Measurements from ENCODE around the gene KDM2B.

The KDM2B gene

DNA sequence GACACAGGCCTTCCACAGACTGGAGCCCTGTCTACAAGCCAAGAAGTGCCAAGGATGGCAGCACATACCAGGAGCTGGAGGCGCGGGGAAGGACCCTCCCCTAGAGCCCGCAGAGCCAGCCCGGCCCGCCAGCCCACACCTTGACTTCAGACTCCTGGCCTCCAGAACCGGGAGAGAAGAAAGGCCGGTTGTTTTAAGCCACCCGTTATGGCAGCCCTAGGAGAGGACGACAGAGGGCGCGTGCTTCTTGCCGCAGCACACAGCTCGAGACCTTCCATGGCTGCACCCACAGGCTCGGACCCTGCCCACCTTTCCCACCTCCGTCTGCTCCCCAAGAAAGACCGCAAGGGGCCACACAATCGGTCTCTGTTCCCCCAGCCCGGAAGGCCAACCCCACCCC lies 127.2 kb downstream of the KDM2B start:
- DNase-seq: no peak

DNA sequence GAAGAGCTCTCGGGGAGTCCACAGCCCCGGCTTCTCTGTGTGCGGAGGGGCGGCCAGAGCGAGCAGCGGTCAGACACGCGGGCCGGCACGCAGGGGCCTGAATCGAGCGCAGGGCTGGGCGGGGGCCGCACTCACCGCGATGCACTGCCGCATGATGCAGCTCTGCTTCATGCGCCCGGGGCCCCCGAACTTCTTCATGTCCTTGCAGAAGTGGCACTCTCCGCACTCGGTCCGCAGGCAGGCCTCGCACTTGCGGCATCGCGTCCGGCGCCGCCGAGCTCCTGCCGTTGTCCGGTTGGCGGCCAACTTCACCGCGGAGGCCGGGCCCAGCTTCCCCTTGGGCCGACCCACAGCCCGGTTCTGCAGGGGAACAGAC lies 127.8 kb downstream of the KDM2B start:
- no peak for DNase-seq

DNA sequence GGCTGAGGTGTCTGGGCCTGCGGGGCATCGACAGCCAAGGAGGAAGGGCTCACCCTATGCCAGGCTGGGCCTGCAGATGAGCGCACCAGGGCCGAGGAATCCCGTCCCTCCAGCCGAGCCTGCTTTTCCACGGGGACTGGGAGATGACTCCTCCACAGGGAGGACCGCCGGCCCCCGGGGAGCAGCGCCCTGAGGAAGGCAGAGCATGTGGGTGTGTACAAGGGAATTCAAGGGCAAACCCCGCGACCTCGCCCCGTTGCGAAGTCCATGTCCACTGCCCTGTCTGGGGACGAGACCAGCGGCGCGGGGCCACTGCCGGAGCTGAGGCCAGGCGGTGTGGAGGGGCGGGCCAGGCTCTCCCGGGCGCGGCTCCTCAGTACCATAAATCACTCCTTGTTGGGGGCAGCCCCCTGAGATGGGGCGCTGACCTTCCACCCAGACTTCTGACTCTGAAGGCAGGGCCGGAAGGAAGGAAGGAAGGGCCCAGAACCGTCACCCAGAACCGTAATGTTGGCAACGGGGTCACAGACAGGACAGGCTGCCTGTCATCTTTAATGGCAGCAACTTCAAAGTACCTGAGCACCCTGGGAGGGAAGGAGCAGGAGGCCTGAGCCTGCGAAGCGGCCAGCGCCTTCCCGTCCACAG lies 128.4 kb downstream of the KDM2B start:
- DNase-seq: peak; percentile 33

DNA sequence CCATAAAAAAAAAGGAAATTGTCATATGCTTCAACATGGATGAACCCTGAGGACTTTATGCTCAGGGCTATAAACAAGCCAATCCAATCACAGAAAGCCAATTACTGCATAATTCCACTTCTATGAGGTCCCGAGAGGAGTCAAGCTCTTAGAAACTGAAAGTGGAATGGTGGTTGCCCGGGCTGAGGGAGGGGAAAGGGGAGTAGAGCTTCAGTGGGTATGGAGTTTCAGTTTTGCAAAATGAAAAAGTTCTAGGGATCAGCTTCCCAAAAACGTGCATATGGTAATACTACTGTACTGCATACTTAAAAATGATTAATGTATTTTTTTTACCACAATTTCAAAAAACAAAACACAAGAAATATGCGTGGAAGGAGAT lies 128.9 kb downstream of the KDM2B start:
- peak; percentile 84 for DNase-seq

DNA sequence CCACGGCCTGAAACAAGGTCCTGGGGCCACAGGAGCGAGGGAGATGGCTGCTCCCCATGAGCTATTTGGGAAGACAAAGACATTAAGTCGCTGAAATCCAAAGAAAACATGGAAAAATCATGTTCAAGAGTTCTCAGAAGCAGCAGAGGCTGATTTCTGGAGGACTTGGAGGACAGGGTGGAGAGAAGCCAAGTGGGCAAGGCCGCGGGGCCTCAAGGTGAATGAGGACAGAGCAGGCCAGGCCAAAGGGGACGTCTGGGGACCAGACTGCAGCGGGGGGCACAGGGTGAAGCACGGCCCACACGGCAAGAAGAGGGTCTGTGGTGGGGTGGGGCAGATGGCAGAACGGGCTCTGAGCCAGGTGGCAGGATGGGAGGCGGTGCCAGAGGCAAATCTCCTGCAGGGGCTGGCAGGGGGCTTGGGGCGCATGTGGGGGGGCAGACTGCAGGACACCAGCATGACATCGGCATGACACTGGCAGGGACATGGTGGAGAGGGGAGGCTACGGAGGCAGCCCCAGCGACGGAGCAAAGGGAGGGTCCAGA lies 132.0 kb downstream of the KDM2B start:
- no peak for DNase-seq

DNA sequence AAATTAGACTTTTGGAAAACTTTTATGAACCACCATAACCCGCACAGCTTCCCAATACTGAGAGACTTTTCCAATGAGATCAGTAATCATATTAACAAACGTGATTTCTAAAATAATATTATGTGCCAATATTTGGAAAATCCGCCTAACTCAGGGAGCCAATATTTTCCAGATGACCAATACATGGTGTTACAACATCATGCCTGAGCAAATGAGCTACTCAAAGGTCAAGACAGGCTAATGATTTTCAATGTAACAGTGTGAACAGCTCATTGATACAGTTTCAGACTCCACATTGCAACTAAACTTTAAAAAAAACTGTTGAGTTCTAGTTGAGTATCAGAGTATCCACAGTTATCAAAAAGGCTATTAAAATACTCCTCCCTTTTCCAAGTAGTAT lies 134.1 kb downstream of the KDM2B start:
- no peak for DNase-seq

DNA sequence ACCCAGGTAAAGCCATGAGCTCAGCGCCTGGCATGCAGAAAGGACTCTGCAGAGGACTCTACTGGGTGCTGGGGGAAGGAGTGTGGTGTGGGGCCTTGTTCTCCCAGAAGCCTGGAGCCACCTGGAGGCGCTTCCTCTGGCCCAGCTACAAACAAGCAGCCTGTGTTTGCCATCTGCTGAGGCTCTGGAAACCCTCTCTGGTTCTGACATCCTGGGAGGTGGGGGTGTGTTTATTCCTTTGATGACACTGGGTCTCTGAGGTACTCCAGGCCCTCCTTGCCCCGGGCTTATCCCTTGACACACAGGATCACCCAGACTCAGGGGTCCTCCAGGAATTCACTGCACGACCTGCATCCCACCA lies 136.0 kb downstream of the KDM2B start:
- no peak for DNase-seq

DNA sequence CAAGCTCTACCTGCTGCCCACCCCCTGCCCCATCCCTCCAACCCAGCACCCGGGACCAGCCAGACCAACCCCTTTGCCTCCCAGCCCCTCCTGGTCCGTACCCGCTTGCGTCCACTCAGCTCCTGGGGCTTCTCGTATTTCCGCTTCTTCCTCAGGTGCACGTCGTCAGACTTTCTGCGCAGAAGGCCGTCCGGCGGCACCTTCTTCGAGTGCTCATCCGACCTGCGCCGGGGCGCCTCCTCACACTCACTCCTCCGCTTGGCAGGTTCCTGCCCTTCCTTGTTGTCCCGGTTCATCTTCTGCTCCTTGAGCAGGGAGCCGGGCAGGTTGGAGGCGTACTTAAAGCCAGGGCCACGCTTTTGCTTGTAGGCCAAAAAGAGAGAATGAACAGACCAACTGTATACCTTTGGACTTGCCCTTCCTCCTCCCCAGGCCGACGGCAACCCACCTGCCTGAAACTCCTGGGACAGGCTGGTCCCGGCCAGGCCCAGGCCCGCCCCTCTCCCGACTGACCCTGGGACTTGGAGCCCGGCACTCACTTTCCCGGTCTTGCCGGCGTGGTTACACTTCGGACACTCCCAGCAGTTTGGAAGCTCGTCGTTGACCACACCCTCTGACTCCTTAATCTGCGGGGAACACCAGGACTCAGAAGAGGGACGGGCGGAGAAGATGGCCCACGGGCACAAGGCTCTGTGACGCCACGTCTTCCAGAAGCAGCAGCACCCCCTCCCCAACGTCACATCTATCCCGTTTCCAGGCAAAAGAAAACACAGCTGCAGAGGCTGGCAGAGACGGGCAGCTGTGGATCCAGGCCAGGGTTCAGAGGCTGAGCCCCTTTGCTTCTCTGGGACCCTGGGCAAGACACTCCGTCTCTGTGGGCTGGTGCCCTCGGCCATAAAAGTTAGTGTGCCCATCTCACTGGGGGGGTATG lies 136.6 kb downstream of the KDM2B start:
- no peak for DNase-seq

DNA sequence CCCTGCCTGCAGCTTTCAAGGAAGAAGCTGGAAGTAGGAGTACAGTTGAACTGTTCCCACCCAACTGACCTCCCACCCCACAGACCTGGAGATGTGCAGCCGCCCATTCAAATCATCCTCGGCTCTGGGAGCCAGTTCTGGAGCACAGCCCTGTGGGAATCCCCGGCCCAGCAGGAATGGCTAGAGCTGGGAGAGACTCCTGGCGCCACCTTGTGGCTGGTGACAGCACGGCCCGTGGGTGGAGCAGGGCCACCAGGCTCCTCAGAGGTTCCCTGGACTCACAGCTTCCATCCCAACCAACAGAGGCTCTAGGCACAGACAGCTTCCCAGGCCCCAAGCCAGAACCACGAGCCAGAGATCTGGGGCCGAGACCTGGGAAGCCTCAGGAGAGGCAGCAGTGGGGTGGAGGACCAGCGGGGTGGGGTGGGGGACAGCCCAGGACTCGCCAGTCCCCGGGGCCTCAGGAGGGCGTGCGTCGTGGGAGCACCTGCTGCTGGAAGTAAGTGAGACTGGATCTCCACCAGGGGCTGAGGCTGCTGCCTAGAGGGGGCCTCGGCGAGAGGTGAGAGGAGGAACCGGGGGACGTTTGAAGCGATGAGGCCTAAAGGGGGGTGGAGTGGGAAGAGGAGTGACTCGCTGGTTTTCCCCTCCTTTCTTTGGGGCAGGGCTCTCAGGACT lies 137.5 kb downstream of the KDM2B start:
- peak; percentile 42 for DNase-seq

DNA sequence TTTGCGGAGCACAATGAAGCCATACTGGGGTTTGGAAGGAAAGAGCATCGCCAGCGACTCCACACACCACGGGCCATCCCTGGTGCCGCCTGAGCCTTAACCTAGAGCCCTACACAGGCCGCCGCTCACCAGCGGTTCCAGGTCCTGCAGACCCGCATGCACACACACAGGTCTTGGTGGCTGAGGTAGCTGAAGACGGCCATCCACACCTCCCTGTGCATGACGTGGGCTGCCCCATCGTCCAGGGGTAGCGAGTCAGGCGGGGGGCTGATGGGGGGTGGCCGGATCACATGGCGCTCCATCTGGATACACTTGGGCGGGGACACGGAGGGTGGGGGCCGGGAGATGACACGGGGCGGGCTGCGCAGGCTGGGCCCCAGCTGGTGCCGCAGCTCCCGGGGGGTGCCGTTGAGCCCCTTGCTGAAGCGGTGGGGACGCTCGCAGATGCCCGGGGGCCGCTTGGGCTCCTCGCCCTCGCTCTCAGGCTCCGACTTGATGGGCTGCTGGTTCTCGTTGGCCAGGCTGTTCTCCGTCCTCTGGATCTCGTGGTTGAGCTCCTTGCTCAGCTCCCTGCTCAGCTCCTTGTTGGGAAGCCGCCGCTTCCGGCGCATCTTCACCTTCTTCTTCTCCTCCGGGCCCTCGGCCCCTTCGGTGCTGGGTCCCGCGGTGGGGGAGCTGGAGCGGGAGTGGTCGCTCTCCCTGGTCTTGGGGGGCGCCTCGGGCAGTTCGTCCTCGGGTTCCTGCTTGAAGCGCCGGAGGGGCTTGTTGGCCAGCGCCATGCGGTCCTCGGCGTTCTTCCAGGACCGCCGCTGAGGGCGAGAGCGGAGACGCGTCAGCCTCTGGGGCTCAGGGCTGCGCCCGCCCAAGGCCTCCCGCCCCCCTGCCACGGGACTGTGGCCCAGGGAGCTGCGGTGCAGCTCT lies 138.5 kb downstream of the KDM2B start:
- no peak for DNase-seq

DNA sequence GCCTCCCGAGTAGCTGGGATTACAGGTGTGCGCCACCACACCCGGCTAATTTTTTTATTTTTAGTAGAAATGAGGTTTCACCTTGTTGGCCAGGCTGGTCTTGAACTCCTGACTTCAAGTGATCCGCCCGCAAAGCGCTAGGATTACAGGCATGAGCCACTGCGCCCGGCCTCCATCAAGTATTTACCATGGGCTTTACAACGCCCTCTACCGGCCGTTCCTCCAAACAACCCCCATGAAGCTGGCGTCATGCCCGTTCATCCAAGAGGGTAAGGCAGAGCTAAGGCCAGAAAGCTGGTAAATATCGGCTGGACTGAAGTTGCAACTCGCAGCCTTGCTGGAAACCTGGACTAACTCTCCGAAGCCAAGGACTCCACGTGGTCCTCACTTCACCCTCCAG lies 139.3 kb downstream of the KDM2B start:
- DNase-seq: no peak

DNA sequence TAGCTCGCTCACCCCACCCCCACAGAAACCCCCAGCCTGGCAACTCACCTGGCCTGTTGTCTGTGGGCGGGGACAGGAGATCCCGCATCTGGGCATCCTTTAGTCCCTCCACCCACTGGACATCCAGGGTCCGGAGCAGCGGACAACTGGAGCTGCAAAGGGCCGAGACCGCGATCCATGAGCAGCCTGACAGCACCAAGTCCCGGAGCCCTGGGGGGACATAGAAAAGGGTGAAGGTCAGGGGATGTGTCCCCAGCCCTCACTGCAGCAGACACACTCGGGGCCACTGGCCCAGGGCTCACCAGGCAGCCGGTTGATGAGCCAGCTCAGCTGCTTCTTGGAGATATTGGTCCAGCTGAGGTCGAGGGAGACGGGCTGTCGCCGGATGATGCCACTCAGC lies 140.1 kb downstream of the KDM2B start:
- DNase-seq: no peak

DNA sequence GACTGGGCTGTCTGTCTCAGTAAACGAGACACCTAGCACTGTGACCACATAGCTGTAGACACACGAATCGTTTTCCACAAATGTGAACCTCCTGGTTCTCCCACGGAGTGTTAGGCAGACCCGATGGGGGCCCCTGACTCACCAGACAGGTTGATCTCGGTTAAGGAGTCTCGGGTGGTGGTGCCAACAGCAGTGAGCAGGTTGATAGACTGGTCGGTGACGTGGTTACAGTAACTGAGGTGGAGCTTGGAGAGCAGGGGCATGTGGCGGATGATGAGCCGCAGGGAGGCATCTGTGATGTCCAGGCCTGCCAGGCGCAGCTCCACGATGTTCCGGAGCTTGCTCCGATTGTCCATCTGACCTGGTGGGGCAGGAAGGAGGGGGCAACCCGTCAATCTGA lies 141.1 kb downstream of the KDM2B start:
- no peak for DNase-seq

DNA sequence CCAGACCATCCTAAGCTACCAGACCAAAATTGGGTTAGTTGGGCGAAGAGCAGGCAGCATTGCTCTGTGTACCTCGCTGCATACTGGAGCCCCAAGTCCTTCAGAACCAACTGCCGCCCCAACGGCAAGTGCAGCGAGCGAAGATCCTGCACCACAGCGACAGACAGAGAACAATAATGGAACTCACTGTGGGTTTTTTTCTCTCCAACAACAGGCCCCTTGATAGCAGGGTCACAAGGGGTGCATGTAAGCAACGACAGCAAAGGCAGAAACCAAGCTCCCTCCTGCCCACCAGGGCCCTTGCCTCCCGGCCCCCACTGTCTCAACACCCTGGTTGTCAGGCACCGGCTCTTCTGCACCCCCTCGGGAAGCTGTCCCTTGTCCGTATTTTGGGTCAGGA lies 141.9 kb downstream of the KDM2B start:
- DNase-seq: no peak

DNA sequence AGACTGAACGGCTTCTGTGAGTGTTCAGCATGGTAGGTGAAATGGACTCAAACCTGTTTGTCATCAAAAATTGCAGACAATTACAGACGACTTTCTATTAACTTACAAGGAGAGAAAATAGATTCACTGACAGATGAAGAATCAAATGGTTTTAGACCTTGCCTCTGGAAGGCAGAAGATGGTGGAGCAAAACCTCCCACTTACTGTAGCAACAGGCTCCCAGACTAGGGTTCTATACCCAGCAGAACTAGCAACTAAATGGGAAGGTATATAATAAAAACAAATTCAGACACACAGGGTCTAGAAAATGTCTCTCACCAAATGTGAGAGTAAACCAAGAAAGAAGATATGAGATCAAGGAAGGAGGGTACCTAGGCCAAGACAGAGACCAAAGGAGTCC lies 144.1 kb downstream of the KDM2B start:
- DNase-seq: no peak

DNA sequence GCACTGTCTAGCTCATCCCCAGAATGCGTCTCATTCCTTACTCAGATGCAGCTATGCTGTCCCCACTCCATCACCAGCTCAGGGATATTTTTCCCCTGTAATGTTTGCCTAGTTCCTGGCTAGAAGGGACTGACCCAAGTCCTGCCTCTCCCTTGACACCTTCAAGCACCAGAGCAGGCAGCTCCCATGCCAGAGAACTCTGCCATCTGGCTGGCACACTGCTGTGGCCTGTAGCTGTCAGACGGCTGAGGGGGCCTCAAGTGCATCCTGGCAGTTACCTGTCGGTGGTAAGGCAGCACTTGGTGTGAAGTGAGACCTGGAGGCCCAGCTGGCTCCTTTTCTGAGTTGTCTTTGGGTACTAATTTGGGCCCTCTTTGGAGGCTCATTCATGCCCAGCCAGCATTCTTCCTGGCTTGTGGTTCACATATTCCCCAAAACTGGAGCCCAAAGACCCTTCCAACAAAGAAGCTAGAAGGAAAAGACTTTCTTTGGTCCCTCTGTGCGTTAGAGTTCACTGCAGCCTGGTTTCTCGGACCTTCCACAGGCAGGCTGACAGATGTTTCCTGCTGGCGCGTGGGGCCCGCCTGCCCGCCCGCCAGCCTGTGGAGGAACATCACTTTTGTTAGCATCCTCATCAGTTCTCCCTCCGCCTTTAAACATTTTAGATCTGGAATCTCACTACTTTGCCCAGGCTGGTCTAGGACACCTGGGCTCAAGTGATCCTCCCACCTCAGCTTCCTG lies 147.9 kb downstream of the KDM2B start:
- DNase-seq: no peak

DNA sequence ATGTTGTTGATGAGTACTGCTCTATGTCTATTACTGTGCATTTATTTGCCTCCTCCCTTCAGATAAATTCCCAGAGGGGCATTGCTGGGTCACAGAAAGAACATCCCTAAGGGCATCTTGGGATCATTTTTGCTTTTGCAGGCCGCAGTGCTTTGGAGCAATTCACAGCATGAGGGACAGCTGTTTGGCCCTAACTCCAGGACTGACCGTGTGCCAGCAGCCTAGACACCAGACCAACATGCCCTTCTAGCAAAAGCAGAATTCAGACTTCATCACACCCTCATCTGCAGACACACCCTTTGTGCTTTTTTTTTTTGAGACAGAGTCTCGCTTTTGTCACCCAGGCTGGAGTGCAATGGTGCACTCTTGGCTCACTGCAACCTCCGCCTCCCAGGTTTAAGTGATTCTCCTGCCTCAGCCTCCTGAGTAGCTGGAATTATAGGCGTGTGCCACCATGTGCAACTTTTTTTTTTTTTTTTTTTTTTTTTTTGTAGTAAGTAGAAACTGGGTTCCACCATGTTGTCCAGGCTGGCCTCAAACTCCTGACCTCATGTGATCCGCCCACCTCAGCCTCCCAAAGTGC lies 149.9 kb downstream of the KDM2B start:
- DNase-seq: no peak

DNA sequence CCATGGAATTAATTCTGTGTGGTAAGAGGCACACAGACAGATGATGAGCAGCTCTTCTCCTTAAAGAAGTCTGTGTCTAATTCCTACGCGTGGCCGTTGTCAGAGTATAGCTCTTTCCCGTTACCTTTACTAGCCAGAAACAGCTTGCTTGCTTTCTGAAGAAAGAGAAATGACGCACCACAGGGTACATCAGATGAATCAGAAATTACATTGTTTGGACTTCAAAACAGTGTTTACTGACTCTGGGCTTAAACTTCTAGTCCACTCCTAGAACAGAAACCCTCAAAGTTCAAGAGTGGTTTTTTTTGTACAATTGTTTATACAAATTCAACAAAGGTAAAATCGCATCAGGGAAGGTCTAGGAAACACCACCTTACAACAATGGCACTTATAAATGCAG lies 151.9 kb downstream of the KDM2B start:
- DNase-seq: no peak

DNA sequence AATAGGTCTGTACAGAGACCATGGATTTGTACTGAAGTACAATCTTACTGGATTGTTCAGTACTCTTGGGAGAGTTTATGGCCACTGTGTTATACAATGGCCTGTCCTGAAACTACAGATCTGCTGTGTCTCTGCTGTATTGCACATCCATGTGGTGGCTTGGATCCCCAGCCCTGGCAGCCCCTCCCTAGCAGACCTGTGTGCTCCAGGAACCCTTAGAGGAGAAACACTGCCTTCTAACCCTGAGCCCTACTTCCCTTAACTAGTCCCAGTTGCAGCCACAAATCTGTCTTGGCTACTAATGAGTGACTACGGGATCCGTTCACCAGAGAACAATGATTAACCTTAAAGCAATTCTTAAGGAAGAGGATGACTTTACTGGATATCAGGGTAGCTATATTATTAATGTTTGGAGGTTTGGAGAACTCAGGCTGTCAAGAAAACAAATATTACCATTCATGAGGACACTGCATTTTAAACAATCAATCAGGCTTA lies 153.2 kb downstream of the KDM2B start:
- DNase-seq: peak; percentile 83

DNA sequence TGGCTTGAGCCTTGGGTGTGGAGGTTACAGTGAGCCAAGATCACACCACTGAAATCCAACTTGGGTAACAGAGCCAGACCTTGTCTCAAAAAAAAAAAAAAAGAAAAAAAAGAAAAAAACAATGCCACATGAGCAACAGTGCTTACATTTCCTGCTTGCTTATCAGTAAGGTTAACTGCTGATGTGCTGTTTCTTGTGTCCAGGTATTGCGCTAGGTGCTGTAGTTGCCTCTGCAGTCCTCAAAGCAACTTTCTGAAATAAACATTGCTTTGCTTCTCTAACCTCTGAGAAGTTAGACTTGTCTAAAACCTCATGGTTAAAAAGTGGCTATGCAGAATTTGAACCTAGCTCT lies 156.2 kb downstream of the KDM2B start:
- peak; percentile 52 for DNase-seq

Data from MV-4-11 (cell line).